AG10803 (cell line): ENCODE data around the gene CTCF.
A peak's percentile ranks its signal among the peaks of the same experiment; 100 is the strongest.

ENCODE experiments used
- DNase-seq: peaks from one replicate; pipeline ENCODE4 v3.0.0; 2010; ENCODE audit warnings: low read depth
- H3K4me3 ChIP-seq: 2 replicates; pipeline ENCODE4 v1.5.1; 2011; ENCODE audit warnings: mild to moderate bottlenecking, low read length, control low read depth
- CTCF ChIP-seq: conservative IDR thresholded peaks from 2 replicates; pipeline ENCODE4 v1.5.1; 2011; ENCODE audit warnings: mild to moderate bottlenecking, low read length, control low read depth, inconsistent platforms

Gene CTCF

GRCh38 chr16:67519242-67519641 is 43.1 kb upstream of the CTCF start:
- H3K4me3 ChIP-seq = no peak overlapping the region
- no peak for TF ChIP-seq CTCF
- no peak for DNase-seq

GRCh38 chr16:67521095-67521804 is 41.1 kb upstream of the CTCF start:
- DNase-seq = peak; percentile 92
- peak overlapping the region; percentile 73 for H3K4me3 ChIP-seq
- peak; percentile 93 for TF ChIP-seq CTCF

- H3K4me3 ChIP-seq = no peak overlapping the region
- peak; percentile 35 for TF ChIP-seq CTCF
- peak; percentile 41 for DNase-seq
Measured at GRCh38 chr16:67525176-67525860, 37.0 kb upstream of the CTCF start.

- no peak for DNase-seq
- H3K4me3 ChIP-seq = no peak overlapping the region
- TF ChIP-seq CTCF = no peak
Measured at GRCh38 chr16:67526149-67526791, 36.1 kb upstream of the CTCF start.

- 0 out of 2 replicates have a peak, but pooled peaks have one; percentile 2 for TF ChIP-seq CTCF
- DNase-seq = peak; percentile 28
- H3K4me3 ChIP-seq = peak within 1 kb of the TSS; percentile 89
Measured at GRCh38 chr16:67528222-67528869, 34.0 kb upstream of the CTCF start, which contains the start of gene RIPOR1. Gene RIPOR1 (plus strand): TSS chr16:67528829. CDS start chr16:67538447, 9,618 bp downstream.

GRCh38 chr16:67528870-67529581 is 33.3 kb upstream of the CTCF start:
- peak overlapping the region; percentile 89 for H3K4me3 ChIP-seq
- DNase-seq = peak; percentile 43
- TF ChIP-seq CTCF = no peak
